GM23338 (cell line): ENCODE measurements around the gene RPA1. TPM values are rescaled to one million over a fixed set of nuclear protein-coding genes. Genes with fewer than 3 reads are reported as not detected.

ENCODE experiments used
- ATAC-seq: fragments of 200-7000 bp; cut with Tn5 transposase; 3 replicates; pipeline ENCODE4 v1.9.1; 2020
- DNase-seq: peaks from one replicate; pipeline ENCODE4 v3.0.0-alpha.2; 2015; ENCODE audit warnings: low spot score
- H2AFZ ChIP-seq: fragments of 200-600 bp; sonication (generic); 2 replicates; pipeline ENCODE4 v1.8.0; 2016; ENCODE audit warnings: antibody characterized with exemption, mild to moderate bottlenecking, moderate library complexity
- H3F3A ChIP-seq: fragments of 200-600 bp; sonication (generic); replicated peaks from 2 replicates; pipeline ENCODE4 v1.8.0; 2017; ENCODE audit warnings: antibody characterized with exemption, mixed run types, low read depth
- H3K27ac ChIP-seq: fragments of 200-600 bp; sonication (generic); 2 replicates; pipeline ENCODE4 v1.6.1; 2016; ENCODE audit warnings: low read depth
- H3K27me3 ChIP-seq: fragments of 200-600 bp; sonication (generic); 2 replicates; pipeline ENCODE4 v1.8.0; 2016; ENCODE audit warnings: mild to moderate bottlenecking, mixed run types, moderate library complexity; ENCODE audit not compliant: insufficient read depth
- H3K36me3 ChIP-seq: fragments of 200-600 bp; sonication (generic); 2 replicates; pipeline ENCODE4 v1.8.0; 2016; ENCODE audit warnings: mild to moderate bottlenecking; ENCODE audit not compliant: insufficient read depth
- H3K4me1 ChIP-seq: fragments of 200-600 bp; sonication (generic); 2 replicates; pipeline ENCODE4 v1.8.0; 2016; ENCODE audit warnings: mild to moderate bottlenecking, moderate library complexity; ENCODE audit not compliant: insufficient read depth
- H3K4me2 ChIP-seq: fragments of 200-600 bp; sonication (generic); 2 replicates; pipeline ENCODE4 v1.7.1; 2017; ENCODE audit warnings: mixed run types
- H3K4me3 ChIP-seq: fragments of 200-600 bp; sonication (generic); 2 replicates; pipeline ENCODE4 v1.6.1; 2016; ENCODE audit warnings: mixed run types
- H3K79me2 ChIP-seq: fragments of 200-600 bp; sonication (generic); replicated peaks from 2 replicates; pipeline ENCODE4 v1.8.0; 2017; ENCODE audit warnings: mild to moderate bottlenecking; ENCODE audit not compliant: insufficient read depth
- H3K9me2 ChIP-seq: fragments of 200-600 bp; sonication (generic); 2 replicates; pipeline ENCODE4 v1.8.0; 2017; ENCODE audit not compliant: insufficient read depth
- H4K20me1 ChIP-seq: fragments of 200-600 bp; sonication (generic); replicated peaks from 2 replicates; pipeline ENCODE4 v1.8.0; 2017; ENCODE audit warnings: mild to moderate bottlenecking; ENCODE audit not compliant: insufficient read depth
- H3K27ac Mint-ChIP-seq: 2 replicates; pipeline ENCODE4 v1.8.0; 2020; ENCODE audit warnings: inconsistent platforms, mild to moderate bottlenecking, moderate library complexity, mixed read lengths
- H3K27me3 Mint-ChIP-seq: 3 replicates; pipeline ENCODE4 v1.8.0; 2022; ENCODE audit warnings: low read depth, mild to moderate bottlenecking, moderate library complexity, mixed read lengths, inconsistent platforms; ENCODE audit not compliant: insufficient read depth, poor library complexity
- H3K36me3 Mint-ChIP-seq: 3 replicates; pipeline ENCODE4 v1.8.0; 2021; ENCODE audit warnings: low read depth, mild to moderate bottlenecking, inconsistent platforms, moderate library complexity, mixed read lengths
- H3K4me1 Mint-ChIP-seq: 3 replicates; pipeline ENCODE4 v1.8.0; 2020; ENCODE audit warnings: mild to moderate bottlenecking, inconsistent platforms, mixed read lengths
- H3K4me3 Mint-ChIP-seq: 3 replicates; pipeline ENCODE4 v1.8.0; 2021; ENCODE audit warnings: moderate library complexity, mild to moderate bottlenecking, inconsistent platforms, mixed read lengths
- H3K9me3 Mint-ChIP-seq: 3 replicates; pipeline ENCODE4 v1.8.0; 2020; ENCODE audit warnings: moderate library complexity, mild to moderate bottlenecking, inconsistent platforms, mixed read lengths
- EZH2phosphoT487 ChIP-seq: fragments of 200-600 bp; sonication (generic); IDR thresholded peaks from one replicate; pipeline ENCODE4 v1.8.1; 2018; ENCODE audit warnings: antibody characterized with exemption; ENCODE audit not compliant: unreplicated experiment
- JUNB ChIP-seq: IDR thresholded peaks from one replicate; pipeline ENCODE4 v1.6.1; 2016; ENCODE audit warnings: antibody characterized with exemption; ENCODE audit not compliant: unreplicated experiment
- POLR2AphosphoS5 ChIP-seq: IDR thresholded peaks from 2 replicates; pipeline ENCODE4 v1.6.1; 2016; ENCODE audit warnings: antibody characterized with exemption, low read depth
- REST ChIP-seq: IDR thresholded peaks from one replicate; pipeline ENCODE4 v1.6.1; 2018; ENCODE audit warnings: antibody characterized with exemption; ENCODE audit not compliant: unreplicated experiment
- STAT1 ChIP-seq: IDR thresholded peaks from one replicate; pipeline ENCODE4 v1.6.1; 2016; ENCODE audit warnings: antibody characterized with exemption; ENCODE audit not compliant: unreplicated experiment
- ZNF114 ChIP-seq: fragments of 250-450 bp; sonication (Bioruptor Pico); IDR thresholded peaks from 2 replicates; pipeline ENCODE4 v1.5.0; 2020; ENCODE audit warnings: mild to moderate bottlenecking, moderate library complexity
- polyA plus RNA-seq: library from polyadenylated mRNA; unstranded; fragments of >200 nt; fragmentation: Nextera tagmentation; extraction: Ambion mirVana; gene quantifications from 2 replicates; pipeline ENCODE4 v1.2.1, GENCODE V29; 2016
- total RNA-seq: library from RNA; depleted of rRNA; stranded (reverse); fragments of >200 nt; shearing (Covaris generic); gene quantifications from 2 replicates; pipeline ENCODE4 v1.2.3, GENCODE V29; 2014
- TF ChIP-seq, protein P1 (sequence below), 2 experiments: fragments of 200-600 bp in 1 of 2; sonication (generic) in 1 of 2; conservative IDR thresholded peaks; 2 replicates each; pipeline versions ENCODE4 v1.5.1 to v1.6.1; 2016 to 2017; ENCODE audit warnings: antibody characterized with exemption in 2 of 2, low read depth in 2 of 2, mild to moderate bottlenecking in 2 of 2, moderate library complexity in 1 of 2
- TF ChIP-seq, protein P2 (sequence below): fragments of 250-450 bp; sonication (Bioruptor Pico); IDR thresholded peaks from 2 replicates; pipeline ENCODE4 v1.5.0; 2020; ENCODE audit warnings: mild to moderate bottlenecking, moderate library complexity

RPA1 gene
- total and polyA plus RNA-seq, 2 experiments from 2014 or later, result 33.7 to 52.1 TPM

DNA sequence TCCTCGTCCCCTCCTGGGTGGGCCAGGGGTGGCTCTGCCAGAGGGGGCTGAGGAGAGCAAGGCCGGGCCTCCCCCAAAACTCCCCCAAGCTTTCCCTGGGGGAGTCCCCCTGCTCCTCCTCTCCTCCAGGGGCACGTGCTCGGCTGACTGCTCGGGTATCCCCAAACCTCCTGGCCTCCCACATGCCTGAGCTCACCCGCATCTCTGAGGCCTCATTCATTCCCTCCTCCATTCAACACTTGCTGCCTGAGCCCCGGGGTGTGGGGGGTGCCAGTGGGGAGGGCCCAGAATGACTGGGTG, 112.2 kb downstream of the RPA1 start:
- no peak overlapping the region for H3K4me2 ChIP-seq
- H3K27ac ChIP-seq, result no peak overlapping the region
- no peaks in the 10 kb centered on the region for H3K4me1 ChIP-seq
- no peak overlapping the region for H3K4me3 ChIP-seq
- H3K27me3 ChIP-seq, result no peaks in the 10 kb centered on the region
- no peak overlapping the region for H3K27ac Mint-ChIP-seq
- H3F3A ChIP-seq, result no peaks in the 10 kb centered on the region
- H3K36me3 ChIP-seq, result no peaks in the 10 kb centered on the region
- H2AFZ ChIP-seq, result no peak overlapping the region
- TF ChIP-seq, protein P1, sequence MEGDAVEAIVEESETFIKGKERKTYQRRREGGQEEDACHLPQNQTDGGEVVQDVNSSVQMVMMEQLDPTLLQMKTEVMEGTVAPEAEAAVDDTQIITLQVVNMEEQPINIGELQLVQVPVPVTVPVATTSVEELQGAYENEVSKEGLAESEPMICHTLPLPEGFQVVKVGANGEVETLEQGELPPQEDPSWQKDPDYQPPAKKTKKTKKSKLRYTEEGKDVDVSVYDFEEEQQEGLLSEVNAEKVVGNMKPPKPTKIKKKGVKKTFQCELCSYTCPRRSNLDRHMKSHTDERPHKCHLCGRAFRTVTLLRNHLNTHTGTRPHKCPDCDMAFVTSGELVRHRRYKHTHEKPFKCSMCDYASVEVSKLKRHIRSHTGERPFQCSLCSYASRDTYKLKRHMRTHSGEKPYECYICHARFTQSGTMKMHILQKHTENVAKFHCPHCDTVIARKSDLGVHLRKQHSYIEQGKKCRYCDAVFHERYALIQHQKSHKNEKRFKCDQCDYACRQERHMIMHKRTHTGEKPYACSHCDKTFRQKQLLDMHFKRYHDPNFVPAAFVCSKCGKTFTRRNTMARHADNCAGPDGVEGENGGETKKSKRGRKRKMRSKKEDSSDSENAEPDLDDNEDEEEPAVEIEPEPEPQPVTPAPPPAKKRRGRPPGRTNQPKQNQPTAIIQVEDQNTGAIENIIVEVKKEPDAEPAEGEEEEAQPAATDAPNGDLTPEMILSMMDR (conservative IDR thresholded peaks at IDR 0.05; ENCODE audit: low read depth in 2 of 2), result no peak
- no peak for TF ChIP-seq ZNF114
- TF ChIP-seq, protein P2, sequence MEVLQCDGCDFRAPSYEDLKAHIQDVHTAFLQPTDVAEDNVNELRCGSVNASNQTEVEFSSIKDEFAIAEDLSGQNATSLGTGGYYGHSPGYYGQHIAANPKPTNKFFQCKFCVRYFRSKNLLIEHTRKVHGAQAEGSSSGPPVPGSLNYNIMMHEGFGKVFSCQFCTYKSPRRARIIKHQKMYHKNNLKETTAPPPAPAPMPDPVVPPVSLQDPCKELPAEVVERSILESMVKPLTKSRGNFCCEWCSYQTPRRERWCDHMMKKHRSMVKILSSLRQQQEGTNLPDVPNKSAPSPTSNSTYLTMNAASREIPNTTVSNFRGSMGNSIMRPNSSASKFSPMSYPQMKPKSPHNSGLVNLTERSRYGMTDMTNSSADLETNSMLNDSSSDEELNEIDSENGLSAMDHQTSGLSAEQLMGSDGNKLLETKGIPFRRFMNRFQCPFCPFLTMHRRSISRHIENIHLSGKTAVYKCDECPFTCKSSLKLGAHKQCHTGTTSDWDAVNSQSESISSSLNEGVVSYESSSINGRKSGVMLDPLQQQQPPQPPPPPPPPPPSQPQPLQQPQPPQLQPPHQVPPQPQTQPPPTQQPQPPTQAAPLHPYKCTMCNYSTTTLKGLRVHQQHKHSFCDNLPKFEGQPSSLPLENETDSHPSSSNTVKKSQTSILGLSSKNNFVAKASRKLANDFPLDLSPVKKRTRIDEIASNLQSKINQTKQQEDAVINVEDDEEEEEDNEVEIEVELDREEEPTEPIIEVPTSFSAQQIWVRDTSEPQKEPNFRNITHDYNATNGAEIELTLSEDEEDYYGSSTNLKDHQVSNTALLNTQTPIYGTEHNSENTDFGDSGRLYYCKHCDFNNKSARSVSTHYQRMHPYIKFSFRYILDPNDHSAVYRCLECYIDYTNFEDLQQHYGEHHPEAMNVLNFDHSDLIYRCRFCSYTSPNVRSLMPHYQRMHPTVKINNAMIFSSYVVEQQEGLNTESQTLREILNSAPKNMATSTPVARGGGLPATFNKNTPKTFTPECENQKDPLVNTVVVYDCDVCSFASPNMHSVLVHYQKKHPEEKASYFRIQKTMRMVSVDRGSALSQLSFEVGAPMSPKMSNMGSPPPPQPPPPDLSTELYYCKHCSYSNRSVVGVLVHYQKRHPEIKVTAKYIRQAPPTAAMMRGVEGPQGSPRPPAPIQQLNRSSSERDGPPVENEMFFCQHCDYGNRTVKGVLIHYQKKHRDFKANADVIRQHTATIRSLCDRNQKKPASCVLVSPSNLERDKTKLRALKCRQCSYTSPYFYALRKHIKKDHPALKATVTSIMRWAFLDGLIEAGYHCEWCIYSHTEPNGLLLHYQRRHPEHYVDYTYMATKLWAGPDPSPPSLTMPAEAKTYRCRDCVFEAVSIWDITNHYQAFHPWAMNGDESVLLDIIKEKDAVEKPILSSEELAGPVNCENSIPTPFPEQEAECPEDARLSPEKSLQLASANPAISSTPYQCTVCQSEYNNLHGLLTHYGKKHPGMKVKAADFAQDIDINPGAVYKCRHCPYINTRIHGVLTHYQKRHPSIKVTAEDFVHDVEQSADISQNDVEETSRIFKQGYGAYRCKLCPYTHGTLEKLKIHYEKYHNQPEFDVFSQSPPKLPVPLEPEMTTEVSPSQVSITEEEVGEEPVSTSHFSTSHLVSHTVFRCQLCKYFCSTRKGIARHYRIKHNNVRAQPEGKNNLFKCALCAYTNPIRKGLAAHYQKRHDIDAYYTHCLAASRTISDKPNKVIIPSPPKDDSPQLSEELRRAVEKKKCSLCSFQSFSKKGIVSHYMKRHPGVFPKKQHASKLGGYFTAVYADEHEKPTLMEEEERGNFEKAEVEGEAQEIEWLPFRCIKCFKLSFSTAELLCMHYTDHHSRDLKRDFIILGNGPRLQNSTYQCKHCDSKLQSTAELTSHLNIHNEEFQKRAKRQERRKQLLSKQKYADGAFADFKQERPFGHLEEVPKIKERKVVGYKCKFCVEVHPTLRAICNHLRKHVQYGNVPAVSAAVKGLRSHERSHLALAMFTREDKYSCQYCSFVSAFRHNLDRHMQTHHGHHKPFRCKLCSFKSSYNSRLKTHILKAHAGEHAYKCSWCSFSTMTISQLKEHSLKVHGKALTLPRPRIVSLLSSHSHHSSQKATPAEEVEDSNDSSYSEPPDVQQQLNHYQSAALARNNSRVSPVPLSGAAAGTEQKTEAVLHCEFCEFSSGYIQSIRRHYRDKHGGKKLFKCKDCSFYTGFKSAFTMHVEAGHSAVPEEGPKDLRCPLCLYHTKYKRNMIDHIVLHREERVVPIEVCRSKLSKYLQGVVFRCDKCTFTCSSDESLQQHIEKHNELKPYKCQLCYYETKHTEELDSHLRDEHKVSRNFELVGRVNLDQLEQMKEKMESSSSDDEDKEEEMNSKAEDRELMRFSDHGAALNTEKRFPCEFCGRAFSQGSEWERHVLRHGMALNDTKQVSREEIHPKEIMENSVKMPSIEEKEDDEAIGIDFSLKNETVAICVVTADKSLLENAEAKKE, result no peak
- TF ChIP-seq REST, result no peak
- no peak for TF ChIP-seq JUNB
- TF ChIP-seq EZH2phosphoT487, result no peak
- TF ChIP-seq POLR2AphosphoS5, result no peak
- TF ChIP-seq STAT1, result no peak
- no peaks in the 10 kb centered on the region for H3K9me2 ChIP-seq
- peaks cover 5% of the 10 kb centered on the region; the same call in 2 of the 3 replicates for H3K4me1 Mint-ChIP-seq
- no peaks in the 10 kb centered on the region for H3K36me3 Mint-ChIP-seq
- H3K4me3 Mint-ChIP-seq, result no peak overlapping the region
- H4K20me1 ChIP-seq, result no peaks in the 10 kb centered on the region
- no peaks in the 10 kb centered on the region for H3K79me2 ChIP-seq
- H3K9me3 Mint-ChIP-seq, result no peaks in the 10 kb centered on the region; the same call in 1 of the 3 replicates
- H3K27me3 Mint-ChIP-seq, result peaks cover 14% of the 10 kb centered on the region
- DNase-seq (no peak), ATAC-seq (peak; percentile 9; the same call in 2 of the 3 replicates)
